KOPT-K1 (cell line): Measurements from ENCODE around the gene FAAH.

ENCODE experiments used
- H3K27ac ChIP-seq: fragments of 200-600 bp; sonication (generic); 2 replicates; pipeline ENCODE4 v1.5.1; 2016; ENCODE audit warnings: antibody characterized with exemption, mild to moderate bottlenecking, low read depth, low read length; ENCODE audit not compliant: poor library complexity, severe bottlenecking
- H3K36me3 ChIP-seq: fragments of 200-600 bp; sonication (generic); 2 replicates; pipeline ENCODE4 v1.5.1; 2017; ENCODE audit warnings: antibody characterized with exemption, mild to moderate bottlenecking, low read length, moderate library complexity; ENCODE audit not compliant: insufficient read depth
- H3K9me3 ChIP-seq: fragments of 200-600 bp; sonication (generic); 2 replicates; pipeline ENCODE4 v1.5.1; 2017; ENCODE audit warnings: antibody characterized with exemption, low read length, mild to moderate bottlenecking; ENCODE audit not compliant: insufficient read depth, poor library complexity, severe bottlenecking

Gene FAAH

DNA sequence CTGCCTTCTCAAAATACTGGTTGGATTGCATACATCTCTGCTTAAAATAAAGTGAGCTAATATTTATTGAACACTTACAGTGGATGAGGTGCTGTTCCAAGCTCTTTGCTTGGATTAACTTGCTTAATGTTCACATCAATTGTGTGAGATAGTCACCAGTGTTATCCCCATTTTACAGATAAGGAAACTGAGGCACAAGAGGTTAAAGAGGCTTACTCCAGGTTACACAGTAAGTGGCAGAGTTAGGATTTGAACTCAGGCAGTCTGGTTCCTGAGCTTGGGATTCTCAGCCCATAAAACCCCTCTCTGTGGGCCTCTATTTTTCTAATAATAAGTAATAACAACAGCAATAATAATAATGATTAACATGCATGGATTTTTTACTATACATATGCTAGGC lies 13.6 kb upstream of the FAAH start:
- H3K9me3 ChIP-seq: peaks cover 5% of the 10 kb centered on the region
- H3K27ac ChIP-seq: no peak overlapping the region
- no peaks in the 10 kb centered on the region for H3K36me3 ChIP-seq

GRCh38 chr1:46393510-46393909 lies 607 bp upstream of the FAAH start:
- H3K27ac ChIP-seq: no peak overlapping the region
- peaks cover 15% of the 10 kb centered on the region for H3K9me3 ChIP-seq
- no peaks in the 10 kb centered on the region for H3K36me3 ChIP-seq

DNA sequence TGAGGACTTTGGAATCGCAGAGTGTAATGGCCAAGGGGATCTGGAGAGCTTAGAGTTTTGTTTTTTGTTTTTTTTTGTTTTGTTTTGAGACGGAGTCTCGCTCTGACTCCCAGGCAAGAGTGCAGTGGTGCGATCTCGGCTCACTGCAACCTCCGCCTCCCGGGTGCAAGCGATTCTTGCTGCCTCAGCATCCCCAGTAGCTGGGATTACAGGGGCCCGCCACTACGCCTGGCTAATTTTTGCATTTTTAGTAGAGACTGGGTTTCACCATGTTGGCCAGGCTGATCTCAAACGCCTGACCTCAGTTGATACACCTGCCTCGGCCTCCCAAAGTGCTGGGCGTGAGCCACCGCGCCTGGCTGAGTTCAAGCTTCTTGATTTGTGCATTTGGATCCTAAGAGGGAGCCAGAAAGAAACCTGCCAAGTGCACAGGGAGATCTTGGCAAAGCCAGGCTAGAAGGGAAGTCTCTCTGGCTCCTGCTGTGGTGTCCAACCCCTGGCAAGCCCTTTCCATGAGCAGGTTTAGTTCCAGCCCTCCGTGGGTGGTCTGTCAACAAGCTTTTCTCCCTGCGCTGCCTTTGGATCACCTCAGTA lies 852 bp downstream of the FAAH start:
- H3K27ac ChIP-seq: peak overlapping the region; percentile 57
- H3K9me3 ChIP-seq: peaks cover 15% of the 10 kb centered on the region

DNA sequence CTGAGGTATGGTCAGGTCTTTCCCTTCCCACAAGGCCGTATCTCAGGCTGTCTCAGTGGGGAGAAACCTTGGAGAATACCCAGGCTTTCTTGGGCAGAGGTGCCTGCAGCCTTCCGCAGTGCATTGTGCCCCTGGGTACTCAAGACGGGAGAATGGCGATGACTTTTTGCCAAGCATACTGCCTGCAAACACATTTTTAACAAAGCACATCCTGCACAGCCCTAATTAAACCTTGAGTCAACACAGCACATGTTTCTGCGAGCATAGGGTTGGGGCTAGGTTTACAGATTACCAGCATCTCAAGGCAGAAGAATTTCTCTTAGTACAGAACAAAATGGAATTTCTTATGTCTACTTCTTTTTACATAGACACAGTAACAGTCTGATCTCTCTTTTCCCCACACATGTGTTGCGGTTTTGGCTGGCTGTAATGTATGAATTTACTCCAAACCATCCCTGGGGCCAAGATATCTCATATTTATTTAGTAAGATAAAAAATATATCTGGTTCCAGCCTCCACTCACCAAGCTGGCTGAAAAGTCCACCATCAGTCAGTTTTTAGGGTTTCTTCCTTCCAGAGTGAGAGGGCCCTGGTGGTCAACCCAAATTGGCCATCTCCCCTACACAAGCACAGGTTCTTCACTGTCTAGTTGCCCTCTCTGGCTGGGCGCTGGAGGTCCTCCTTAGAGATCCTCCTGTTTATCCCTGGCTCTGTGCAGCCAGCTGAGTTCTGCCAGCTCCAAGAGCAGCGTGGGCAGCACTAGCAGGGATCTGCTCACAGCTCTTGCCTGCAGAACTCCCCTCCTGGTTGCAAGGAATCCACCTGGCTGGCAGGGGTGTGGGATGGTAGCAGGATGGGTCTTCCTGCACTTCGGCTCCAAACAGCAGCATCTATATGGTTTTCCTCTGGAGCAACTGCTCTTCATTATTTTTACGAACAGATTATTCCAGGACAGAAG lies 2.6 kb downstream of the FAAH start:
- H3K27ac ChIP-seq: no peak overlapping the region
- H3K36me3 ChIP-seq: no peaks in the 10 kb centered on the region
- peaks cover 15% of the 10 kb centered on the region for H3K9me3 ChIP-seq

More for the DNA sequence above, 852 bp downstream of the FAAH start:
- H3K36me3 ChIP-seq: no peaks in the 10 kb centered on the region

GRCh38 chr1:46399307-46399706 lies 5.2 kb downstream of the FAAH start:
- H3K36me3 ChIP-seq: no peaks in the 10 kb centered on the region; the same call in 1 of the 2 replicates
- H3K27ac ChIP-seq: no peak overlapping the region

GRCh38 chr1:46400421-46400820 lies 6.3 kb downstream of the FAAH start:
- no peaks in the 10 kb centered on the region; the same call in 1 of the 2 replicates for H3K36me3 ChIP-seq
- no peak overlapping the region for H3K27ac ChIP-seq
- no peaks in the 10 kb centered on the region for H3K9me3 ChIP-seq

More at GRCh38 chr1:46399307-46399706, 5.2 kb downstream of the FAAH start:
- no peaks in the 10 kb centered on the region for H3K9me3 ChIP-seq

DNA sequence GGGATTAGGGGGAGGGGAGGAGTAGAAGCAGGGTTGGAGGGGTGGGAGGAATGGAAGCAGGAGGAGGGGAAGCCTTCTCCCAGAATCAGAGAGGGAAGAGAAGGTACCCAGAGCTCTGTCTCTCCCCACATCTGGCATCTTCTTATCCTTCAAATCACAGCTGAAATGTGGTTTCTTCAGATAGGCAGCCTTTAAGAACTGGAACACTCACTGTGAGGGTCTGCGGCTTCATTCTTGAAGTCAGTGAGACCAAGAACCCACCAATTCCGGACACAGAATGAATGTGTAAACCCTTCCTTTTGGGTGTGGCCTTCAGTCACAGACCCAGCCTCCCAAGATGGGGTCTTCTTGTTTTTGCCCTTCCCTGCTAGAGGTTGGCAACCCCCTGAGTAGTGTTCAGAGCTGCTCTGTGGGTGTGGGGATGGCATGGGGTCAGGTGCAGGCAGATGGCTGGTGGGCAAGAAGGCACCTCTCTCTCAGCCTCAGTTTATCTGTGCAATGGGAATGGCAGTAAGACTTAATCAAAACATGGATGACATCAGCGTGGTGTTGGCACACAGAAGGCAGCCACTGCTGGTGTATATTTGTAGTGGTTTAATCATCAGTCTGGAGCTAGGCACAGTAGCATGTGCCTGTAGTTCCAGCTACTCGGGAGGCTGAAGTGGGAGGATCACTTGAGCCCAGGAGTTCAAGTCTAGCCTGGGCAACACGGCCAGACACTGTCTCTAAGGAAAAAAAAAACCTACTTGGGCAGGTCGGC lies 7.2 kb downstream of the FAAH start:
- Histone ChIP-seq H3K27ac (no peak overlapping the region), H3K36me3 (no peaks in the 10 kb centered on the region; the same call in 1 of the 2 replicates), H3K9me3 (no peaks in the 10 kb centered on the region)

DNA sequence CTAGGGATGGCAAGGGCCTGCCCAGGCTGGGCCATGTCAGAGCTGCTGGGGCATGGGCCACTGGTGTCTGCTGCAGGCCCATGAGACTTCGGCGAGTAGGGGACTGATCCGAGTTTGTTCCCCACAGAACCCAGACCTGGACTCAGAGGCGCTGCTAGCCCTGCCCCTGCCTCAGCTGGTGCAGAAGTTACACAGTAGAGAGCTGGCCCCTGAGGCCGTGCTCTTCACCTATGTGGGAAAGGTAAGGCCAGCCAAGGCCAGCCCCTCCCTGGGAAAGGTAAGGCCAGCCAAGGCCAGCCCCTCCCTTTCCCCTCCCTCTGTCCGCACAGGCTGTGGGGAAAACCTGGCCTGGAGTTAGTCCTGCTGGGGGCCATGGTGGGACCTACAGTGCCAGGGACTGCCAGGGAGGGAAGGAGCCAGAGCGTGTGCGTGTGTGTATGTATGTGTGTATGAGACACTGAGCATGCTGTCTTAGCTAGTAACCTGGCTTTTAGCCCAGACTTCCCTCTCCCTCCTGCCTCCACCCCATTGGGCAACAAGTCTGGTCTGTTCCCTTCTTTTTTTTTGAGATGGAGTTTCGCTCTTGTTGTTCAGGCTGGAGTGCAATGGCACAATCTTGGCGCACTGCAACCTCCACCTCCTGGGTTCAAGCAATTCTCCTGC lies 8.0 kb downstream of the FAAH start:
- Histone ChIP-seq H3K36me3 (no peaks in the 10 kb centered on the region; the same call in 1 of the 2 replicates), H3K27ac (no peak overlapping the region), H3K9me3 (no peaks in the 10 kb centered on the region)

DNA sequence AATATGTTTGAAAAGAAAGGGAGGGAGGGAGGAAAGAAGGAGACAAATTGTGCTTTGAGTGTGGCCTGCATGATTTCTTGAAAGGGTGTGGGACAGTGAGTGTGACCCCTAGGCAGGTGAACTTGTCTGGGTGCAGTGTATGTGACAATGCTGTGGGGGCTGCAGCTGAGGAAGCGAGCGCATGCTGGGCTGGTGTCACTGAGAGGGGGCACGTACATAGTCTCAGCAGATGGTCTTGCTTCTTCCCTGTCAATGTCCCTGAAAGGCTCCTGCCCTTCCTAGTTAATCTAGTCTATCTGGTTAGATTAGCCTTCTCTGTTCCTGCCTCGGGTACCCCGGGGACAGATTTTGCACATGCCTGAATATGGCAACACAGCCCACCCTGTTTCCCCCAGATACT lies 9.8 kb downstream of the FAAH start:
- no peaks in the 10 kb centered on the region for H3K9me3 ChIP-seq
- peaks cover 9% of the 10 kb centered on the region; the same call in 1 of the 2 replicates for H3K36me3 ChIP-seq
- no peak overlapping the region for H3K27ac ChIP-seq

GRCh38 chr1:46404482-46405196 lies 10.5 kb downstream of the FAAH start:
- H3K9me3 ChIP-seq: no peaks in the 10 kb centered on the region
- peaks cover 12% of the 10 kb centered on the region; the same call in 1 of the 2 replicates for H3K36me3 ChIP-seq
- H3K27ac ChIP-seq: no peak overlapping the region

DNA sequence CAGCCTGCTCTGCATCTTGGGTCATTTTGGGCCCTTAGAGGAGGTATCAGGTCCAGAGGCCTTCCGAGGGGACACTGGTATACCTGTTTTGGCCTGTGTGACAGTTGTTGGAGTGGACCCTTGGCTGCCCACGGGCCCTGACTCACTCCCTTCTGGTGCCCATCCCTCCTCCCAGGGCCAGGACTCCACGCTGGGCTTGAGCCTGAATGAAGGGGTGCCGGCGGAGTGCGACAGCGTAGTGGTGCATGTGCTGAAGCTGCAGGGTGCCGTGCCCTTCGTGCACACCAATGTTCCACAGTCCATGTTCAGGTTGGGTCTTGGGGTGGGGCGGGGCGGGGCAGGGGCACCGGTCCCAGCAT lies 11.1 kb downstream of the FAAH start:
- Histone ChIP-seq H3K36me3 (peaks cover 12% of the 10 kb centered on the region; the same call in 1 of the 2 replicates), H3K27ac (no peak overlapping the region), H3K9me3 (no peaks in the 10 kb centered on the region)

GRCh38 chr1:46405724-46406123 lies 11.6 kb downstream of the FAAH start:
- Histone ChIP-seq H3K27ac (no peak overlapping the region), H3K36me3 (peaks cover 12% of the 10 kb centered on the region; the same call in 1 of the 2 replicates), H3K9me3 (no peaks in the 10 kb centered on the region)

- Histone ChIP-seq H3K36me3 (peaks cover 12% of the 10 kb centered on the region; the same call in 1 of the 2 replicates), H3K9me3 (no peaks in the 10 kb centered on the region), H3K27ac (no peak overlapping the region)
Measured at GRCh38 chr1:46406881-46407608, 12.9 kb downstream of the FAAH start.
